ENCODE data around the gene BSG. TPM values are rescaled to one million over a fixed set of nuclear protein-coding genes. Genes with fewer than 3 reads are reported as not detected.

BSG gene
- total RNA-seq, 2 donors from 2014 or later = 557 to 1,261 TPM

DNA sequence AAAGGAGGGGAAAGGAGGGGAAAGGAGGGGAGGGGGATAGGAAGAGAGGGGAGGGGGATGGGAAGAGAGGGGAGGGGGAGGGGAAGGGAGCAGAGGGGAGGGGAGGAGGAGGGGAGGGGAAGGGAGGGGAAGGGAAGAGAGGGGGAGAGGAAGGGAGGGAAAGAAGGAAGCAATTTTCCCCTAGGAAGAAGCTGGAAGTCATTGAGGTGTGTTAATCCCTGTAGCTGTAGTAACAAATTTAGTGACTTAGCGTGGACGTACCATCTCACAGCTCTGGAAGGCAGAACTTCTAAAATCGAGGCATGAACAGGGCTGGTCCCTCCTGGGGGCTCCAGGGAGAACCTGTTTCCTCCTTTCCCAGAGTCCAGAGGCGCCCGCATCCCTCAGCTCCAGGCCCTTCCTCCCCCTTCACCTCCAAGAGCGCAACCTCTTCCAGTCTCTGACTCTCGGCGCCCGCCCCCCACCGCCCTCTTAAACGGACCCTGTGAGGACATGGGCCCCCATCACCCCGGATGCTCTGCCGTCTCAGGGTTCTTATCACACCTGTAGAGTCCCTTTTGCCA is 46.5 kb upstream of the BSG start:
- H3K9me3 ChIP-seq = no peaks in the 10 kb centered on the region
- intact Hi-C loops (cut with DNase I) = no loop called here
- H3K4me3 ChIP-seq = no peak overlapping the region
- no peaks in the 10 kb centered on the region for H3K36me3 ChIP-seq
- no peak overlapping the region for H3K27ac ChIP-seq
- TF ChIP-seq POLR2AphosphoS5 (IDR thresholded peaks at IDR 0.05) (no peak), POLR2A (IDR thresholded peaks at IDR 0.05) (no peak)
- TF ChIP-seq, protein P1, sequence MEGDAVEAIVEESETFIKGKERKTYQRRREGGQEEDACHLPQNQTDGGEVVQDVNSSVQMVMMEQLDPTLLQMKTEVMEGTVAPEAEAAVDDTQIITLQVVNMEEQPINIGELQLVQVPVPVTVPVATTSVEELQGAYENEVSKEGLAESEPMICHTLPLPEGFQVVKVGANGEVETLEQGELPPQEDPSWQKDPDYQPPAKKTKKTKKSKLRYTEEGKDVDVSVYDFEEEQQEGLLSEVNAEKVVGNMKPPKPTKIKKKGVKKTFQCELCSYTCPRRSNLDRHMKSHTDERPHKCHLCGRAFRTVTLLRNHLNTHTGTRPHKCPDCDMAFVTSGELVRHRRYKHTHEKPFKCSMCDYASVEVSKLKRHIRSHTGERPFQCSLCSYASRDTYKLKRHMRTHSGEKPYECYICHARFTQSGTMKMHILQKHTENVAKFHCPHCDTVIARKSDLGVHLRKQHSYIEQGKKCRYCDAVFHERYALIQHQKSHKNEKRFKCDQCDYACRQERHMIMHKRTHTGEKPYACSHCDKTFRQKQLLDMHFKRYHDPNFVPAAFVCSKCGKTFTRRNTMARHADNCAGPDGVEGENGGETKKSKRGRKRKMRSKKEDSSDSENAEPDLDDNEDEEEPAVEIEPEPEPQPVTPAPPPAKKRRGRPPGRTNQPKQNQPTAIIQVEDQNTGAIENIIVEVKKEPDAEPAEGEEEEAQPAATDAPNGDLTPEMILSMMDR (IDR thresholded peaks at IDR 0.05) = no peak
- no peak for DNase-seq (ENCODE audit: low spot score)
- no peaks in the 10 kb centered on the region for H3K4me1 ChIP-seq (replicated peaks)
- WGBS = 49% methylated on average over 13 of the region's 13 CpGs
- H3K27me3 ChIP-seq (replicated peaks; ENCODE audit: insufficient read depth) = no peaks in the 10 kb centered on the region

DNA sequence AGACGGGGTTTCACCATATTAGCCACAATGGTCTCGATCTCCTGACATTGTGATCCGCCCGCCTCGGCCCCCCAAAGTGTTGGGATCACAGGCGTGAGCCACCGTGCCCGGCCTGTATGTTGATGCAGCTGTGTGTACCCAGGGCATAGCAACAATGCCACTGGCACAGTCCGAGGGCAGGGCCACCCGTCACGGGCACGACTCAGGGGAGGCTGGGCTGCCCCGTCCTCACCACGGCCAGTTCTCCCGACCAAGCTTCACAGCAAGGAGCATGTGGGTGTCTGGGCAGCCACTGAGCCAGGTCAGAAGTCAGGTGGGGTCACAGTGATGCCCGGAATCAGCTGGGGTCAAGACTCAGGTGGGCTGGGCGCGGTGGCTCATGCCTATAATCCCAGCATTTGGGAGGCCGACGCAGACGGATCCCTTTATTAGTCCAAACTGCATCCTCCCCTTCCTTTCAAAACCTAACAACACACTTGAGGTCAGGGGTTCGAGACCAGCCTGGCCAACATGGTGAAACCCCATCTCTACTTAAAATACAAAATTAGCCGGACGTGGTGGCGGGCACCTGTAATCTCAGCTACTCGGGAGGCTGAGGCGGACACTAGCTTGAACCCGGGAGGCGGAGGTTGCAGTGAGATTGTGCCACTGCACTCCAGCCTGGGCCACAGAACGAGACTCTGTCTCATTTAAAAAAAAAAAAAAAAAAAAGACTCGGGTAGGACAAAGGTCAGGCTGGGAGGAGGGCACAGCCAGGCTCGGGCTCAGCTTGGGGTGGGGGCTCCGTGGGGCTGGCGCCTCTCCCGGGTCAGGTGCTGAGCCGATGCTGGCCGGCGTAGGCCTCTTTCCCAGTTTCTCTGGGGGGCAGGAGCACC is 42.0 kb upstream of the BSG start:
- Histone ChIP-seq H3K36me3 (no peaks in the 10 kb centered on the region), H3K4me3 (peak overlapping the region; percentile 82 to 98), H3K4me1 (replicated peaks) (peaks cover 9% of the 10 kb centered on the region), H3K27ac (peak overlapping the region; percentile 91 to 96), H3K9me3 (no peaks in the 10 kb centered on the region), H3K27me3 (replicated peaks; ENCODE audit: insufficient read depth) (no peaks in the 10 kb centered on the region)
- intact Hi-C loops (cut with DNase I) = loop anchor here (5.0 kb wide), 1 partner anchor 42 kb away; the partner anchor contains the start of gene BSG
- DNase-seq (ENCODE audit: low spot score) = no peak
- TF ChIP-seq, protein P1 (IDR thresholded peaks at IDR 0.05) = no peak
- WGBS = 66% methylated on average over 38 of the region's 38 CpGs

DNA sequence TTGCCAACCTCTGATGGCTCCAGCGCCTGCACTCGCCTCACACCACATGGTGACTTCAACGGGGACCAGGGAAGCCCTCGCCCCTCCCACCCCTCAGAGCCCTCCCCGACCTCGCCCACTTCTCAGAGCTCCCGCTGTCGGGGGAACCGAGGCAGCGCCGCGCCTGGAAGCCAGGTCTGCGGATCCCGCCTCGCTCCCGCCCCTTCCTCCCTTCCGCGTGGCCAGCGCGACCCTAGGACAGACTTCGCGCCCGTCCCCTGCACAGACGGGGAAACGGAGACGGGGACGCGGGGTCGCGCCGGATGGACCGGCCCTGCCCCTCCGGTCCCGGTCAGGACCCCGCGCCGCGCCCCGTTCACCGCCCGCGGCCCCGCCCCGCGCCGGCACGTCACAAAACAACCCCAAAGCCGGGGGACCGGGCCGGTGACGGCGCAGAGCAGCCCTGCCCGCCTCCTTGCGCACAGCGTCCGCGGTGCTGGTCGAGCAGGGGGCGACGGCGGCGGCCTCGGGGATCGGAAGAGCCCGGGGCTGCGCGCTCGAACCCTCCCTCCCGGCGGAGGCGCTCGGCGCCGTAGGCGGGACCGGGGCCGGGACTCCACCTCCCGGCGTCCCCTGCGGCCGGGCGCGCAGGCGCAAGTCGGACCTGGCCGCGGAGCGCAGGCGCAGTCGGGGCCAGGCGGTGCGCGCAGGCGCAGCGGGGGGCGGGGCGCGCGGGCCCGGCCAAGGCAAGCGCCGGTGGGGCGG is 41.2 kb upstream of the BSG start:
- peaks cover under 1 to 1% of the 10 kb centered on the region in 2 donors for H3K36me3 ChIP-seq
- no peaks in the 10 kb centered on the region for H3K9me3 ChIP-seq
- TF ChIP-seq POLR2A (IDR thresholded peaks at IDR 0.05) = peak; percentile 57
- no peak for TF ChIP-seq POLR2AphosphoS5 (IDR thresholded peaks at IDR 0.05)
- TF ChIP-seq, protein P1 (IDR thresholded peaks at IDR 0.05) = peak in 2 of 4 experiments; percentile 28 to 37
- peak; percentile 70 for DNase-seq (ENCODE audit: low spot score)
- under 1% methylated on average over 54 of the region's 103 CpGs for WGBS
- peak overlapping the region; percentile 82 to 98 for H3K4me3 ChIP-seq
- H3K27me3 ChIP-seq (replicated peaks; ENCODE audit: insufficient read depth) = no peaks in the 10 kb centered on the region
- H3K27ac ChIP-seq = peak overlapping the region; percentile 91 to 96
- intact Hi-C loops (cut with DNase I) = loop anchor here (5.0 kb wide), 1 partner anchor 41 kb away; the partner anchor contains the start of gene BSG
- peaks cover 9% of the 10 kb centered on the region for H3K4me1 ChIP-seq (replicated peaks)

DNA sequence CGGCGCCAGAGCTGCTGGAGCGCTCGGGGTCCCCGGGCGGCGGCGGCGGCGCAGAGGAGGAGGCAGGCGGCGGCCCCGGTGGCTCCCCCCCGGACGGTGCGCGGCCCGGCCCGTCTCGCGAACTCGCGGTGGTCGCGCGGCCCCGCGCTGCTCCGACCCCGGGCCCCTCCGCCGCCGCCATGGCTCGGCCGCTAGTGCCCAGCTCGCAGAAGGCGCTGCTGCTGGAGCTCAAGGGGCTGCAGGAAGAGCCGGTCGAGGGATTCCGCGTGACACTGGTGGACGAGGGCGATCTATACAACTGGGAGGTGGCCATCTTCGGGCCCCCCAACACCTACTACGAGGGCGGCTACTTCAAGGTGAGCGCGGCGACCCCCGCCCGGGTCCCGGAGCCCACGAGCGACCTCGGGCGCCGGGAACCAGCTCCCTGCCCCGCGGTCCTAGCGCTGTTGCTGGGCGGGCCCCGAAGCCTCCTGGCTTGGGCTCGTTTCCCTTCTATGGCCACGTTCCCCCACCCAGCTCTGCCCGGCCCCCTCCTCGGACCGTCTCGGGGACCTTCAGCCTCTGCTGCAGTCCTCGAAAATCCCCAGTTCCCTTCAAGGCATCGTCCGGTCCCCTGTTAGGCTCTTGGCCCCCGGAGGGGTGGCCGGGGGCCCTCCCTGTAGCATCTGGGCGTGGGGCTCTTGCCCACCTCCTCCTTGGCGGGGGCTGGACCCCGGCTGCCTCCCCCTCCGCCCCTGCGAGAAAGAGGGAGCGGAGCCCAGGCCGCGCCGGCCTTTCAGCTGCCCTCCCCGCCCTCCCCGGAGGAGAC is 40.4 kb upstream of the BSG start, which contains the start of gene CDC34:
Gene CDC34 (plus strand): TSS at position 8 of the 808 bp plus-strand sequence. CDS start 172 bp downstream, at position 180.
- Histone ChIP-seq H3K4me3 (peak within 1 kb of the TSS; percentile 82 to 98), H3K4me1 (replicated peaks) (peaks cover 9% of the 10 kb centered on the region), H3K36me3 (peaks cover 5 to 8% of the 10 kb centered on the region in 2 donors), H3K27me3 (replicated peaks; ENCODE audit: insufficient read depth) (no peaks in the 10 kb centered on the region), H3K9me3 (no peaks in the 10 kb centered on the region), H3K27ac (peak within 1 kb of the TSS; percentile 91 to 96)
- TF ChIP-seq, protein P1 (IDR thresholded peaks at IDR 0.05) = no peak
- TF ChIP-seq POLR2A (IDR thresholded peaks at IDR 0.05) (no peak), POLR2AphosphoS5 (IDR thresholded peaks at IDR 0.05) (no peak)
- no peak for DNase-seq (ENCODE audit: low spot score)
- under 1% methylated on average over 39 of the region's 84 CpGs for WGBS
- intact Hi-C loops (cut with DNase I) = loop anchor here (5.0 kb wide), 1 partner anchor 40 kb away; the partner anchor contains the start of gene BSG

Measured in prostate gland (tissue), 2 donors.